Medulla oblongata (tissue), 1 donor: Measurements from ENCODE around the gene KLF13.

Source experiments
- DNase-seq: peaks from one replicate; pipeline ENCODE4 v3.0.0-alpha.2; 2015; ENCODE audit errors: extremely low spot score

Gene KLF13

GRCh38 chr15:31362886-31363285, 36.3 kb downstream of the KLF13 start:
- DNase-seq = no peak

DNA sequence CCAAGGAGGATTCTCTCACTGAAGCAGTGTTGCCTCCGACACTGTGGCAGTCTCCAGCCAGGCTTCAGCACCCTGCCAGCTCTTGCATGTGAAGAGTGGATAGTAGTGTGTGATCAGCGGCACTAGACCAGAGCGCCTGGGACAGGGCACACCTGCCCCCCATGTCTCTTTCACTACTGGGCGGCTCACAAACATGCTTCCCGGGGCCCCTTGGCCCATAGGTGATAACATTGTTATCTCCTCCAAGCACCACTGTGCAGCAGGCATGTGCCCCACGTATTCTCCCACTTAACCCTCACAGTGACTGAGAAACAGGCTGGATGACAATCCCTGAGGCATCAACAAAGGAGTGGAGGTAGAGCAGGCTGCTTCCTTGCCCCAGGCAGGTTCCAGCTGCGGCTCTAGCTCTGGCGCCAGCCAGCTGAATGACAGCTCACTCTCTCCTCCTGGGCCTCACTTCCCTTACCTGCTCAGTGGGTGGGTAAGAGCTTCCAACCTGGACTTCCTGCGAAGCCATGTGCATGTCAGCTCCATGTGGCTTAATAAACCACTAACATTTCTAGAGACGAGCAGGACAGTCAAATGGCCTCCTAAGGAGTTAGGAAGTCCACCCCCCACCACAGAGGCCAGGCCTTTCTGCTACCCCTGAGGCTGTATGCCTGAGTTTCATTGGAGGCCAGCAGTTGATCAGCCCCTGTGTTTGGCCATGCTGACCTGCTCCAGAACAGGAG, 37.8 kb downstream of the KLF13 start:
- peak; percentile 46 for DNase-seq

DNA sequence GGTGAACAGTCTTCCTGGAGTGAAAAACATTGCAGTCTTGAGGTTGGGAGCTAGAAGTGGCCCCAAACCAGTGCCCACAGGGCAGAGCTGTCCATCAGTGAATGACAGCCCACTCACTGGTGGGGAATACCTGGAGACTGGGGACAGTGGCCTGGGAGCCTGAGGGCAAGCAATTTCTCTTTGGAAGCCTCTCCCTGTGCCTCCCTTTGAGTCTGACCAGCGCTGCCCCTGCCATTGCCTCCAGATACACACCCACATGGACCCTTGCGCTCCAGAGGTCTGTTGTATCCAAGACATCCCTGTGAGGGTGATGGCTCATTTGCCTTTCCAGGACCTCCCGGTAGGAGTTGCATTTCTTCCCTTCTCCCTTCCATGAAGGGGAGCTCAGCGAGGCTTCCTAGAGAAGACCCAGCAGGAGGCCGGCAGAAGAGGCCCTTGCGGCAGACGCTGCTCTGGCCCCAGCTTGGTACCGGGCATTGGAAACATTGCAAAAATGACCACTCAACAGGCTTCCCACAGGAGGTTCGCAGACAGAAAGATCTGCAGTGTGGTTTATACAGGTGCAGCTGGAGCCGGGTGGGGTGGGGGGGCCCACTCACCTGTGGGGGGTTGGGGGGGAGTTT, 38.5 kb downstream of the KLF13 start:
- DNase-seq = no peak

- DNase-seq = peak; percentile 89
These were observed 39.1 kb downstream of the KLF13 start for GRCh38 chr15:31365655-31366127.

DNA sequence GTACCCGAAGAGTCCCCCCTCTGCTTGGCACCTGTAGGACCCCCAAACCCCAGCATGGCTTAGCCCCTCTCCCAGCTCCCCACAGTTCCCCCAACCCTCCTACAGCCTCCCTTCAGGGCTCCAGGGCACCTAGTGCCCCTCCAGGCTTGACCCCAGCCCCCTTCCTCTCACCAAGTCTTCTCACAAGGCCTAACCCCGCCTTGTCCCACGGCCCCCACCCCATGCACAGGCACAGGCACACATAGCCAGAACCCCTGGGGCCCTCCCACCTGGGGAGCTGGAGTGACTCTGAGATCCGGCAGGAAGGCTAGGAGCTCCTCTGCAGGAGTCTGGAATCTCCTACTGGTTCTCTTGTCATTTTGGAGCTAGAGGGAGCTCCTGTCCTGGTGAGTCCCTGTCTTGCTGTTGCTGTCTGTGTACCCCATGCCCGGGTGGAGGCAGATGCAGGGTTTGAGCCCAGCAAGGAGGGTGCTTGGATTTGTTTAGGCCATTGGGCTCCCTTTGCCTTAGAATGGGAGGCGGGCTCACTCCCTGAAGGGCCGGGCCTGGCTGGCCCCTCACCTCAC, 39.6 kb downstream of the KLF13 start:
- DNase-seq = no peak

- DNase-seq = no peak
These were observed 40.5 kb downstream of the KLF13 start for GRCh38 chr15:31367021-31367729.

DNA sequence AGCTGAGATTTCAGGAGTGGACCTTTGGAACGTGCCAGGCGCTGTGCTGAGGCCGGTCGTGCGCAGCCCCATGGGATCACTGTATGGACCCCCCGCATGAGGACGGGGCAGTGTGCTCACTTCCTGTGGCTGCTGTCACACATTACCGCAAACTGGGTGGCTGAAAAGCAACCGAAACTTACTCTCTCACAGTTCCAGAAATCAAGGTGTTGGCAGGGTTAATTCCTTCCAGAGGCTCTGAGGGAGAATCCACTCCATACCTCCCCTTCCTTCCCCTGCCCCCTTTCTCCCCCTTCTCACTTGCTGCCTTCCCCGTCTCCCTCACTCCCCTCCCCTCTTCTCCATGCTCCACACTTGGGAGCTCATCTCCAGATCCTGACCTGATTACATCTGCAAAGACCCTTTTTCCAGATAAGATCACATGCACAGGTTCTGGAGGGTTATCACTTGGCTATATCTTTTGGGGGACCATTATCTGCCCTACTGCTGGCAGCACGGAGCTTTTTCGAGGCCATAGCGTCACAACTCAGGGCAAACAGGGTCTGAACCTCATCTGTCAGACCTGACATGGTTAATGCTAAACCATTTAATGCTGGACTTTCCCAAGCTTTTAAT, 41.2 kb downstream of the KLF13 start:
- DNase-seq = no peak

DNA sequence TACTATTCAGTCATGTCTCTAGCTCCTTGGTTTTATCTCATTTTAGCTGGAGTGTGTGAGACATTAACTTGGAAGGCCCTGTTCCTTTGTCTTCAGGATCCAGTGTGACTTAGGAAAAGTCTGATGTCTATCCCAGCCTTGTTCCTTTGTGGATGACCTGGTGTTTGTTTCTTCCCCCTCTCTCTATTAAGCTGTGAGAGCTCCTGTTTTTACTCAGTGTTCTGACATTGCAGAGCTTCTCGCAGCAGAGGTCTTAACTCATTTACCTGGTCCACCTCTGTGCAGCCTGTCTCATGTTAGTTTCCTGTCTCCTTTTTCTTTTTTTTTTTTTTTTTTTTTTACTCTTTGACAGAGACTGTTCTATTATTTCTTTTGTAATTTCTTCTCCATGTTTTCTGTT, 43.1 kb downstream of the KLF13 start:
- DNase-seq = no peak

DNA sequence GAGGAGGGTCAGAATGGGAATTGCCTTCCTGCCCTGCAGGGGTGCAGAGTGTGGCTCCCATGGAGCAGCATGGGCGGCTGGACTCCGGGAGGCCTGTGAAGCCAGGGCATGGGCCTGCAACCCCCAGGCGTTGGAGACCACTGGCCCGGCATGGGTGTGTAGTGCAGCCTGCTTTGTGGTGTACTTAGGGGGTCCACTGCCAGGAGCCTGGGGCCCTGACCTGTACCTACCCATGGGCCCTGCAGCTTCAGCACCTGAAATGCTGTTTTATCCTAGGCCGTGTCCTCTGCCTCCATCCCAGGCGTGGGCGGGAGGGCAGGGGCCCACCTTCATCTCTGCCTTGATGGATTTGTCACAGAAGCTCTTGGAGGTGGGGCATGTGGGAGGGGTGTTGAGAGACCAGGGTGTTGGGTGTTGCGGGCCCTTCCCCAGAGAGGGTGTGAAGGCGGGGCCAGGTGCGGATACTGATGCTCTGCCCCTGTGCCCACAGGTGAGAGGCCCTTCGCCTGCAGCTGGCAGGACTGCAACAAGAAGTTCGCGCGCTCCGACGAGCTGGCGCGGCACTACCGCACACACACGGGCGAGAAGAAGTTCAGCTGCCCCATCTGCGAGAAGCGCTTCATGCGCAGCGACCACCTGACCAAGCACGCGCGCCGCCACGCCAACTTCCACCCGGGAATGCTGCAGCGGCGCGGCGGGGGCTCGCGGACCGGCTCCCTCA, 45.0 kb downstream of the KLF13 start:
- DNase-seq = no peak

DNA sequence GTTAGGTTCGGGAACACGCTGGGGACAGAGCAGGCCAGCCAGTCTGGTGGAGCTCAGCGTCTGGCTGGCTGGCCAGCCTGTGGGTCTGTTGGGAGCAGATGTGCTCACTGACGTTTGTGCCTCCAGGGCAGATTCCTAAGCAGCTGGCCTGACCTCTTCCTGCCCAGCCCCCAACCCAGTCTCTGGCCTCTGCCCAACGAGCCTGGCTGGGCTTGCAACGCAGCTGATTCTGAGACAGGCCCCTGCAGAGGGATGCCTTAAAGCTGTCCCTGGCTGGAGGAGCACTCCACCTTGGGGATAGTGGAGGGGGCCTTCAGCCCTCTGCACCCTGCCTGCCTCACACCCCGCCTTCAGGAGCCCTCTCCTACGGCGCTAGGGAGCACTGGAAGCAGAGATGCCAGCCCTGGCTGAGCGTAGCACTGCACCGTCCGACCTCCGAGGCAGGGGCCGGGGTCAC, 46.0 kb downstream of the KLF13 start:
- DNase-seq = peak; percentile 35

GRCh38 chr15:31373096-31373865, 46.6 kb downstream of the KLF13 start:
- no peak for DNase-seq

- no peak for DNase-seq
These were observed 47.3 kb downstream of the KLF13 start for GRCh38 chr15:31373970-31374369.

- no peak for DNase-seq
These were observed 47.9 kb downstream of the KLF13 start for GRCh38 chr15:31374489-31374888.

DNA sequence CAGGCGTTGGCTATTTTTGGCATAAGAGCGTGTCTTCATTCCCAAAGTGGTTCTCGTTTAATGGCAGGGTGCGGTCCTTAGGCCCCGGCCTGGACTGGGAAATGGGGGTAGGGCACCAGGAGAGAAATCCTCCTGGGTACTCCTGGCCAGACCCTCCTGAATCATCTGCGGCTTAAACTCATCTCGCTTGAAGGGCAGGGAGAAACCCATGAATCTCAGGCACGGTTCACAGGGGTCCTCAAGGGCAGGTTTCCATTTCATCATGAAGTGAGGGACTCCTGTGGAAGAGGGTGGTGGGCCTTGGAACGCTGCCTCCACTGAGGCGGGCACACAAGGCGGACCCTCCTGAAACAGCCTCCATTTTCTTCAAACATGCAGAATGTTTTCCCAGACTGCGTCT, 48.4 kb downstream of the KLF13 start:
- no peak for DNase-seq

GRCh38 chr15:31375772-31376171, 49.1 kb downstream of the KLF13 start:
- DNase-seq = no peak

DNA sequence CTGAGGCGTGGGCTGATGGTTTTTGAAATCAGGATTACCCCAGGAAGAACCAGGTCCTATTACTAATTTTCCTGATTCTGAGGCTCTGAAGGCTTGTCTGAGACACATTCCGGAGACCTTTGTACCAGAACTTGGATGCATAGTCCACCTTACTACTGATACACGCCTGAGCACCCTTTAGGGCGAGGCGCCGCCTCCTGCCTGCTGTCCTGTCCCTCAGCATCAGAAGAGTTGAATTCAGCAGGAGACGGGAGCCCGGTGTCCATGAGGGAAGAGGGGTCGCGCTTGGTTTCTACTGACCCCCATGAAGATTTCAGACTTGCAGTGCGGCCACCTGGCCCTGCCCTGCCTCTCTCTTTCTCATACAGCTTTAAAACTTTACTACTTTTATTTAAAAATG, 49.9 kb downstream of the KLF13 start:
- DNase-seq = no peak

DNA sequence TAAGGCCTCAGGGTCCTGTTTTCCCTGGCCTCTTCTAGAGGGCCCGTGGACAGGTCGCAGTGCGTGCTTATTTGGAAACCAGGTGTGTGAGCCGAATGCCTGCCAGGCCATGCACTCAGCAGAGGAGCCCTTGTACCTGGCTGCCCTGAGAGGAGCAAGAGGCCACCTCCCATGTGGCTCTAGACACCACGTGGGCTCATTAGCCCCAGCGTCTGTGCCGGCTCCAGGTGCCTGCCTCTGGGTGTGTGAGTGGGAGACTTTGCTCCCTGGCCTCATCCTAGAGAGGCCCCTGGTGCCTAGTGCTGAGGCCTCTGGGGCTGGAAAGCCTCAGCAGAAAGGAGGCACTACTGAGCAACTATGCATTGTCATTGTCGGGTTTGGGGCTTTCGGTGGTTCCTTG, 50.4 kb downstream of the KLF13 start:
- DNase-seq = no peak

DNA sequence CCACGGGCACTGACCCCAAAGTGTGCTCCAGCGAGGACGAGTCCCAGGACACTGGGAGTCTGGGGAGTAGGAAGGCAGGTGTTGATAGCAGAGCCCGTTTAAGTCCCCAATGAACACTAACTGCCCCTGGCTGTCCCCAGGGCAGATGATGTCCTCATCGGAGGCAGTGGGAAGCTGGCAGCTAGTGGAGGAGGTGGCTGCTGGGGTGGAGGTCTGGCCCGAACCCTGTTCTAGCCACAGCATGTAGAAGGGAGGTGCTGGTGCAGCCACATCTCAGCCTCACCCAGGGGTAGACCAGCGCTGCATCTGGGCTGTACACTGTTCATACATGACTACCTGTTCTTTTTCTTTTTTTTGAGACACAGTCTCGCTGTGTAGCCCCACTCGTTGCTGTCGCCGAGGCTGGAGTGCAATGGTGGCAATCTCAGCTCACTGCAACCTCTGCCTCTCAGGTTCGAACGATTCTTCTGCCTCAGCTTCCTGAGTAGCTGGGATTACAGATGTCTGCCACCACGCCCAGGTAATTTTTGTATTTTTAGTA, 51.8 kb downstream of the KLF13 start:
- DNase-seq = no peak

- DNase-seq = peak; percentile 44
These were observed 52.4 kb downstream of the KLF13 start for GRCh38 chr15:31379042-31379441.

GRCh38 chr15:31379577-31379976, 52.9 kb downstream of the KLF13 start:
- no peak for DNase-seq
